Neural crest cell (in vitro differentiated cells): ENCODE data around the gene DUSP8. TPM values are rescaled to one million over a fixed set of nuclear protein-coding genes. Genes with fewer than 3 reads are reported as not detected.

Experiments used
- DNase-seq: peaks from one replicate; pipeline ENCODE4 v3.0.0; 2021; ENCODE audit warnings: low read depth, mixed read lengths, low spot score
- H3K27ac Mint-ChIP-seq: one replicate; pipeline ENCODE4 v1.8.0; 2021; ENCODE audit warnings: mild to moderate bottlenecking, mixed read lengths; ENCODE audit not compliant: unreplicated experiment
- H3K27me3 Mint-ChIP-seq: 2 replicates; pipeline ENCODE4 v1.8.0; 2021; ENCODE audit warnings: low read depth, mild to moderate bottlenecking, mixed read lengths
- H3K36me3 Mint-ChIP-seq: 2 replicates; pipeline ENCODE4 v1.8.0; 2021; ENCODE audit warnings: low read depth, mild to moderate bottlenecking, mixed read lengths
- H3K4me1 Mint-ChIP-seq: 2 replicates; pipeline ENCODE4 v1.8.0; 2021; ENCODE audit warnings: mixed read lengths
- H3K4me3 Mint-ChIP-seq: one replicate; pipeline ENCODE4 v1.8.0; 2021; ENCODE audit warnings: mild to moderate bottlenecking, mixed read lengths
- H3K9me3 Mint-ChIP-seq: 2 replicates; pipeline ENCODE4 v1.8.0; 2021; ENCODE audit warnings: mixed read lengths
- CTCF ChIP-seq: fragments of 200-600 bp; sonication (generic); conservative IDR thresholded peaks from 2 replicates; pipeline ENCODE4 v1.5.0; 2021; ENCODE audit warnings: antibody characterized with exemption, mild to moderate bottlenecking
- total RNA-seq: library from RNA; stranded (reverse); gene quantifications from 2 replicates; pipeline ENCODE4 v1.2.1, GENCODE V29; 2021

Gene DUSP8
- total RNA-seq, 1 donor from 2014 or later: 10.1 TPM

DNA sequence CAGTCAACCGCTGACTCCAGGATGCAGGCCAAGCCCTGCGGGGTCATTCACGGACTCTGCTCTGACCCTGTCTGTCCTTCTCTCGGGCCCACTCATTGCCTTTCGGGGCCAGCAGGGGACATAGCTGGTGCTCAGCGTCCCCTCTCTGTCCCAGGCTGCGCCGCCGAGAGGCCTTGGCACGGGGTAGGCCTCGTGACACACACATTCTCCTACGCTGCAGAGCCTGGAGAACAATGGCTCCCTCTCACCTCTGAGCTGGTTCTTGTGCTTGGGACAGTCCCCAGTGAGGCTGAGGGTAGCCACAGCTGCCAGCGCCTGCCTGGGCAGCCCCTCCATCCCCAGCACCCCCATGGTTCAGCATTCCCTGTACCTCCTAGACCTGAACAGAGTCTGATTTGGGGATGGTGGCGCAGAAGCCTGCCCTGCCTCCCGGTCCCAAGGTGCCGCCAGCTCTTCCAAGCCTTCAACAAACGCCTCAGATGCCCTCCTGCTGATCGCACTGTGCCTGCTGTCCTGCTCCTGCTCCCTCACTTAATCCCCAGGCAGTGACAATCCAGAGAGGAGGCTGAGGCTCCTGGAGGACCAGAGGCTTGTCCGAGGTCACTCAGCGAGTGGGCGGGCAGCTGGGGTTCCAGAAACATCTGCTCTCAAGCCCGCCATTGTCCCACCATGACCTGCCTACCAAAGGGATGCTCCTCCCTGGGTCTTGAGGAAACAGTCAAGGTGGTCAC, 30.4 kb downstream of the DUSP8 start:
- no peak overlapping the region for H3K27ac Mint-ChIP-seq

DNA sequence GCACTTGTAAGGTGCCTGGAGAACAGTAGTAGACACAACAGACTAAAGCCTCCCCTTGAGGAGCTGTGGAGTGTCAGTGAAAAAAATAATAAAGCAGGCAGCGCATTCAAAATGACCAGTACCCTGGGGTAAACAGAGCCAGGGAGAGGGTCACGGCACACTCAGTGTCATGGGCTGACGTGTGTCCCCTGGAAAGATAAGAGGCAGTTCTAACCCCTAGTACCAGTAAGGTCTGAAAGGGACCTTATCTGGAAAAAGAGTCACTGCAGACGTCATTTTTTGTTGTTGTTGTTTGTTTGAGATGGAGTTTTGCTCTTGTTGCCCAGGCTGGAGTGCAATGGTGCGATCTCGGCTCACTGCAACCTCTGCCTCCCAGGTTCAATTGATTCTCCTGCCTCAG, 32.0 kb downstream of the DUSP8 start:
- DNase-seq: no peak
- no peaks in the 10 kb centered on the region for H3K4me1 Mint-ChIP-seq
- H3K27me3 Mint-ChIP-seq: peaks cover 45% of the 10 kb centered on the region
- H3K4me3 Mint-ChIP-seq: no peak overlapping the region
- no peaks in the 10 kb centered on the region for H3K36me3 Mint-ChIP-seq
- H3K27ac Mint-ChIP-seq: no peak overlapping the region
- H3K9me3 Mint-ChIP-seq: no peaks in the 10 kb centered on the region
- no peak for TF ChIP-seq CTCF

More for the DNA sequence above, 30.4 kb downstream of the DUSP8 start:
- Mint-ChIP-seq H3K9me3 (no peaks in the 10 kb centered on the region), H3K4me3 (no peak overlapping the region), H3K27me3 (peaks cover 59% of the 10 kb centered on the region), H3K4me1 (no peaks in the 10 kb centered on the region), H3K36me3 (no peaks in the 10 kb centered on the region)
- TF ChIP-seq CTCF: no peak
- no peak for DNase-seq

- no peaks in the 10 kb centered on the region for H3K36me3 Mint-ChIP-seq
- H3K4me3 Mint-ChIP-seq: no peak overlapping the region
- no peaks in the 10 kb centered on the region for H3K4me1 Mint-ChIP-seq
- H3K9me3 Mint-ChIP-seq: no peaks in the 10 kb centered on the region
- DNase-seq: no peak
- peaks cover 31% of the 10 kb centered on the region for H3K27me3 Mint-ChIP-seq
- TF ChIP-seq CTCF: no peak
- H3K27ac Mint-ChIP-seq: no peak overlapping the region
Observed at GRCh38 chr11:1538153-1538552, 33.9 kb downstream of the DUSP8 start.

DNA sequence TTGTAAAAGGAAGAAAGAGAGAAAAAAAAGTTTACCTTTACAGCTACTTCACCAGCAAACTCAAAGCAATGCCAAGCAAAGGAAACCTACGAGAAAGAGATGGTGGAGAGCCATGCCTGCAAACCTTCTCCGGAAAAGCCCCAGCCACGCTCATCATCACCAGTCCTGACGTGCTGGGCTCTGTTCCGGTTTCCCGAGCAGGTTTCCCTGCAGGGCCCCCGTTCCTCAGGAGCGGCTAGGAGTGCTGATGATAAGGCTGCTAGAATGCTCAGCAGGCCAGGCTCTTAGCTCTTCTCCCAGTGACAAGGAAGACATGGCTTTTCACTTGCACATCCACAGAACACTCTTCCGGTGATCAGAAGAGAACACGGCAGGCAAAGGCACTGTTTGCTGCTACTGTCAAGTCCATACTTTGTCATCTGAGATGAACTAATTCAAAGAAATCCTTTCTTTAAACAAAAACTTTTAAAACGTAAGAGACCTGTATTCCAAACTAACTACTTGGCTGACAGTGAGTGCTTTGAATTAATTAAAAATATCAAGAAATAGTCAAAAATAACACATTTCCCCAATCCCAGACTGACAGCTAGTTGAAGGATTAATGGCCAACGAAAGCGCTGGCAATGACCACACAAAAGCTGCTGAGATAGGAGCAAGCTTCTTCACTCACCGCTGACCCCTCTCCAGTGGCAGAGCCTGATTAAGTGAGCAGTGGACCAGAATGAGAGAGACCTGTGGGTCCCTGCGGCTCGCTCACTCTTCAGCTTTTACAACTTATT, 35.8 kb downstream of the DUSP8 start:
- Mint-ChIP-seq H3K9me3 (no peaks in the 10 kb centered on the region), H3K4me1 (no peaks in the 10 kb centered on the region), H3K27ac (no peak overlapping the region), H3K36me3 (no peaks in the 10 kb centered on the region), H3K27me3 (peaks cover 28% of the 10 kb centered on the region), H3K4me3 (peak overlapping the region; percentile 44)
- no peak for TF ChIP-seq CTCF
- DNase-seq: no peak

- no peak overlapping the region for H3K27ac Mint-ChIP-seq
- H3K36me3 Mint-ChIP-seq: no peaks in the 10 kb centered on the region
- peak overlapping the region; percentile 16 for H3K4me3 Mint-ChIP-seq
- H3K27me3 Mint-ChIP-seq: peaks cover 20% of the 10 kb centered on the region
- no peaks in the 10 kb centered on the region for H3K9me3 Mint-ChIP-seq
- TF ChIP-seq CTCF: no peak
- H3K4me1 Mint-ChIP-seq: no peaks in the 10 kb centered on the region
- DNase-seq: no peak
Observed at GRCh38 chr11:1534682-1535081, 37.4 kb downstream of the DUSP8 start.
